H9 (cell line): ENCODE measurements around the gene PM20D2. TPM values are rescaled to one million over a fixed set of nuclear protein-coding genes. Genes with fewer than 3 reads are reported as not detected.

ENCODE experiments used
- DNase-seq: peaks from one replicate; pipeline ENCODE4 v3.0.0-alpha.2; 2017
- H2AFZ ChIP-seq: one replicate; pipeline ENCODE4 v1.6.1; 2013; ENCODE audit warnings: mild to moderate bottlenecking, low read length, control low read depth, moderate library complexity
- H2AK5ac ChIP-seq: 2 replicates; pipeline ENCODE4 v1.6.1; 2013; ENCODE audit warnings: low read length, control low read depth, mixed read lengths; ENCODE audit not compliant: insufficient read length
- H2BK120ac ChIP-seq: one replicate; pipeline ENCODE4 v1.6.1; 2013; ENCODE audit warnings: low read depth, mild to moderate bottlenecking, low read length, control low read depth, inconsistent platforms; ENCODE audit not compliant: poor library complexity, severe bottlenecking
- H2BK12ac ChIP-seq: 2 replicates; pipeline ENCODE4 v1.6.1; 2013; ENCODE audit warnings: low read length, control low read depth, mixed read lengths, low read depth; ENCODE audit not compliant: insufficient read length
- H2BK15ac ChIP-seq: 2 replicates; pipeline ENCODE4 v1.6.1; 2013; ENCODE audit warnings: low read depth, low read length, control low read depth
- H2BK20ac ChIP-seq: one replicate; pipeline ENCODE4 v1.6.1; 2013; ENCODE audit warnings: low read depth, mild to moderate bottlenecking, low read length, control low read depth, inconsistent platforms; ENCODE audit not compliant: poor library complexity, severe bottlenecking
- H2BK5ac ChIP-seq: 2 replicates; pipeline ENCODE4 v1.6.1; 2013; ENCODE audit warnings: low read length, control low read depth, mixed read lengths; ENCODE audit not compliant: insufficient read length
- H3K14ac ChIP-seq: 2 replicates; pipeline ENCODE4 v1.6.1; 2013; ENCODE audit warnings: low read length, control low read depth; ENCODE audit not compliant: insufficient read depth
- H3K18ac ChIP-seq: 2 replicates; pipeline ENCODE4 v1.6.1; 2013; ENCODE audit warnings: low read depth, mild to moderate bottlenecking, mixed read lengths, low read length, control low read depth; ENCODE audit not compliant: insufficient read length
- H3K23ac ChIP-seq: 2 replicates; pipeline ENCODE4 v1.6.1; 2013; ENCODE audit warnings: low read length, control low read depth, mixed read lengths, low read depth; ENCODE audit not compliant: insufficient read length
- H3K23me2 ChIP-seq: 2 replicates; pipeline ENCODE4 v1.6.1; 2013; ENCODE audit warnings: low read depth, mild to moderate bottlenecking, mixed read lengths, low read length, control low read depth; ENCODE audit not compliant: insufficient read length, poor library complexity, severe bottlenecking
- H3K27ac ChIP-seq: 2 replicates; pipeline ENCODE4 v1.5.1; 2013; ENCODE audit warnings: low read length, control low read depth, mixed read lengths, low read depth; ENCODE audit not compliant: insufficient read length
- H3K27me3 ChIP-seq: 2 replicates; pipeline ENCODE4 v1.6.1; 2013; ENCODE audit warnings: low read length, control low read depth, inconsistent platforms; ENCODE audit not compliant: insufficient read depth
- H3K4ac ChIP-seq: 2 replicates; pipeline ENCODE4 v1.6.1; 2013; ENCODE audit warnings: low read depth, mild to moderate bottlenecking, control low read depth, inconsistent platforms, low read length, moderate library complexity
- H3K4me1 ChIP-seq: 2 replicates; pipeline ENCODE4 v1.6.1; 2013; ENCODE audit warnings: low read length, control low read depth, inconsistent platforms; ENCODE audit not compliant: insufficient read depth
- H3K4me2 ChIP-seq: 2 replicates; pipeline ENCODE4 v1.6.1; 2013; ENCODE audit warnings: low read length, control low read depth, mixed read lengths; ENCODE audit not compliant: insufficient read length, insufficient read depth
- H3K56ac ChIP-seq: 2 replicates; pipeline ENCODE4 v1.6.1; 2013; ENCODE audit warnings: low read depth, mild to moderate bottlenecking, mixed read lengths, low read length, control low read depth; ENCODE audit not compliant: insufficient read length
- H3K79me1 ChIP-seq: 2 replicates; pipeline ENCODE4 v1.6.1; 2013; ENCODE audit warnings: low read depth, mild to moderate bottlenecking, moderate library complexity, low read length, control low read depth, inconsistent platforms; ENCODE audit not compliant: insufficient read depth, poor library complexity, severe bottlenecking
- H3K79me2 ChIP-seq: 2 replicates; pipeline ENCODE4 v1.6.1; 2013; ENCODE audit warnings: low read length, control low read depth, inconsistent platforms; ENCODE audit not compliant: insufficient read depth
- H3K9ac ChIP-seq: 2 replicates; pipeline ENCODE4 v1.6.1; 2013; ENCODE audit warnings: low read length, control low read depth, mixed read lengths; ENCODE audit not compliant: insufficient read length; ENCODE audit errors: extremely low read depth
- H3K9me3 ChIP-seq: one replicate; pipeline ENCODE4 v1.6.1; 2013; ENCODE audit warnings: low read depth, low read length, inconsistent platforms; ENCODE audit not compliant: control insufficient read depth
- H3T11ph ChIP-seq: one replicate; pipeline ENCODE4 v1.6.1; 2013; ENCODE audit warnings: mild to moderate bottlenecking, low read length, control low read depth, inconsistent platforms
- H4K20me1 ChIP-seq: one replicate; pipeline ENCODE4 v1.6.1; 2013; ENCODE audit not compliant: control insufficient read depth, insufficient read length, insufficient read depth
- H4K5ac ChIP-seq: 2 replicates; pipeline ENCODE4 v1.6.1; 2013; ENCODE audit warnings: low read depth, mild to moderate bottlenecking, mixed read lengths, low read length, control low read depth; ENCODE audit not compliant: insufficient read length
- H4K8ac ChIP-seq: replicated peaks from 2 replicates; pipeline ENCODE4 v1.6.1; 2013; ENCODE audit warnings: low read length, control low read depth, mixed read lengths, low read depth; ENCODE audit not compliant: insufficient read length
- H4K91ac ChIP-seq: 2 replicates; pipeline ENCODE4 v1.6.1; 2013; ENCODE audit warnings: low read depth, mild to moderate bottlenecking, moderate library complexity, mixed read lengths, low read length, control low read depth; ENCODE audit not compliant: insufficient read length
- H3K27ac Mint-ChIP-seq, 3 experiments: 2 replicates in 2 of 3; 3 replicates in 1 of 3; pipeline ENCODE4 v1.8.0; 2020 to 2021; ENCODE audit warnings: mixed read lengths in 3 of 3, mild to moderate bottlenecking in 1 of 3, moderate library complexity in 1 of 3
- H3K27me3 Mint-ChIP-seq: 2 replicates; pipeline ENCODE4 v1.8.0; 2021; ENCODE audit warnings: low read depth, mild to moderate bottlenecking, moderate library complexity, mixed read lengths
- H3K36me3 Mint-ChIP-seq, 3 experiments: 2 replicates in 2 of 3; 3 replicates in 1 of 3; pipeline ENCODE4 v1.8.0; 2020 to 2021; ENCODE audit warnings: low read depth in 3 of 3, mixed read lengths in 3 of 3; ENCODE audit not compliant: insufficient read depth in 1 of 3
- H3K4me1 Mint-ChIP-seq, 2 experiments: 2 replicates each; pipeline ENCODE4 v1.8.0; 2020; ENCODE audit warnings: mixed read lengths in 2 of 2
- H3K4me3 Mint-ChIP-seq, 2 experiments: 2 replicates in 1 of 2; 3 replicates in 1 of 2; pipeline ENCODE4 v1.8.0; 2020 to 2021; ENCODE audit warnings: mild to moderate bottlenecking in 2 of 2, mixed read lengths in 2 of 2, moderate library complexity in 1 of 2
- H3K9me3 Mint-ChIP-seq, 2 experiments: 2 replicates in 1 of 2; 3 replicates in 1 of 2; pipeline ENCODE4 v1.8.0; 2020; ENCODE audit warnings: mild to moderate bottlenecking in 2 of 2, mixed read lengths in 2 of 2, moderate library complexity in 1 of 2
- WGBS: extraction: QIAGEN DNeasy Blood & Tissue Kit; methylation state at CpG from one replicate; pipeline ENCODE4 v1.1.7; 2013; ENCODE audit warnings: missing lambda C conversion rate, low lambda C conversion rate, mixed read lengths; ENCODE audit not compliant: insufficient read length; ENCODE audit errors: extremely low coverage; 5-methylcytosine and 5-hydroxymethylcytosine counted together
- total RNA-seq: library from RNA; stranded (reverse); gene quantifications from 2 replicates; pipeline ENCODE4 v1.2.1, GENCODE V29; 2021
- TF ChIP-seq, protein P1 (sequence below): fragments of 200-600 bp; sonication (generic); conservative IDR thresholded peaks from 3 replicates; pipeline ENCODE4 v1.8.0; 2021; ENCODE audit warnings: antibody characterized with exemption, mild to moderate bottlenecking

Gene PM20D2
- total RNA-seq, 1 experiment from 2014 or later: 8.3 TPM

DNA sequence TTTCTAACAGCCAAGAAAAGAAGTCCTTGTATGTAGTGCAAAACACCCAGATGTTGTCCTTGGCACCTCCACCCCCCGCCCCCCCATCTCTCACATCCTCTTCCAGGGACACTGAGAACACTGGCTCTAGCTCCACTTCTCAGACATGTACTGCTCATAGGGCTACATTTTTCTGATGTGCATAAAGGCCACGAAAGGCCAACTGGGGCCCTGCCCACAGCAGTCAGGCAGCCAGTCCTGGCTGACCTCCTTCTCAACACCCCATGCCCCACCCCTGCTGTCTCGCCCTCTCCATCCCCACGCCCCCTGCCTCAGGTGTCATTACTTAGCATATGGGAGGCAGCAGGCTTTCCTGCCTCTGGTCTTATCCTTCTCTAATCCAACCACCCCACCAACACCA is 60.0 kb downstream of the PM20D2 start:
- H3K9me3 Mint-ChIP-seq: no peaks in the 10 kb centered on the region; a peak in 1 of 5 replicates
- no CpG with 5 or more reads among the region's 4 CpGs for WGBS
- H3K9me3 ChIP-seq: no peaks in the 10 kb centered on the region

More for the DNA sequence above, 60.0 kb downstream of the PM20D2 start:
- H4K91ac ChIP-seq: no peak overlapping the region
- H4K20me1 ChIP-seq: no peaks in the 10 kb centered on the region
- no peak overlapping the region for H2BK20ac ChIP-seq
- H3K4me2 ChIP-seq: no peak overlapping the region
- H2BK120ac ChIP-seq: no peak overlapping the region
- Mint-ChIP-seq H3K4me1 (peaks cover 9 to 11% of the 10 kb centered on the region in 2 experiments), H3K36me3 (no peaks in the 10 kb centered on the region), H3K27ac (no peak overlapping the region), H3K27me3 (no peaks in the 10 kb centered on the region; the same call in 1 of the 2 replicates), H3K4me3 (no peak overlapping the region)
- no peak overlapping the region for H2AK5ac ChIP-seq
- H2AFZ ChIP-seq: no peak overlapping the region
- H3K9ac ChIP-seq: no peak overlapping the region
- no peak overlapping the region for H3K14ac ChIP-seq
- H3K27ac ChIP-seq: no peak overlapping the region
- no peak overlapping the region for H4K5ac ChIP-seq
- H4K8ac ChIP-seq: no peak overlapping the region
- H2BK12ac ChIP-seq: no peak overlapping the region
- no peak overlapping the region for H2BK15ac ChIP-seq
- no peaks in the 10 kb centered on the region for H3K23me2 ChIP-seq
- no peaks in the 10 kb centered on the region for H3K4me1 ChIP-seq
- DNase-seq: peak; percentile 52
- H3K79me1 ChIP-seq: no peaks in the 10 kb centered on the region
- no peak overlapping the region for H3K56ac ChIP-seq
- no peaks in the 10 kb centered on the region for H3K79me2 ChIP-seq
- H3K23ac ChIP-seq: no peak overlapping the region
- TF ChIP-seq, protein P1, sequence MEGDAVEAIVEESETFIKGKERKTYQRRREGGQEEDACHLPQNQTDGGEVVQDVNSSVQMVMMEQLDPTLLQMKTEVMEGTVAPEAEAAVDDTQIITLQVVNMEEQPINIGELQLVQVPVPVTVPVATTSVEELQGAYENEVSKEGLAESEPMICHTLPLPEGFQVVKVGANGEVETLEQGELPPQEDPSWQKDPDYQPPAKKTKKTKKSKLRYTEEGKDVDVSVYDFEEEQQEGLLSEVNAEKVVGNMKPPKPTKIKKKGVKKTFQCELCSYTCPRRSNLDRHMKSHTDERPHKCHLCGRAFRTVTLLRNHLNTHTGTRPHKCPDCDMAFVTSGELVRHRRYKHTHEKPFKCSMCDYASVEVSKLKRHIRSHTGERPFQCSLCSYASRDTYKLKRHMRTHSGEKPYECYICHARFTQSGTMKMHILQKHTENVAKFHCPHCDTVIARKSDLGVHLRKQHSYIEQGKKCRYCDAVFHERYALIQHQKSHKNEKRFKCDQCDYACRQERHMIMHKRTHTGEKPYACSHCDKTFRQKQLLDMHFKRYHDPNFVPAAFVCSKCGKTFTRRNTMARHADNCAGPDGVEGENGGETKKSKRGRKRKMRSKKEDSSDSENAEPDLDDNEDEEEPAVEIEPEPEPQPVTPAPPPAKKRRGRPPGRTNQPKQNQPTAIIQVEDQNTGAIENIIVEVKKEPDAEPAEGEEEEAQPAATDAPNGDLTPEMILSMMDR: no peak
- H2BK5ac ChIP-seq: no peak overlapping the region
- no peaks in the 10 kb centered on the region for H3K27me3 ChIP-seq
- no peak overlapping the region for H3K4ac ChIP-seq
- no peak overlapping the region for H3K18ac ChIP-seq
- H3T11ph ChIP-seq: no peak overlapping the region
